Panc1 (cell line): Measurements from ENCODE around the gene TTC28. TPM values are rescaled to one million over a fixed set of nuclear protein-coding genes. Genes with fewer than 3 reads are reported as not detected.

Experiments
- ATAC-seq: fragments of 200-7000 bp; cut with Tn5 transposase; 2 replicates; pipeline ENCODE4 v1.9.1; 2020; ENCODE audit warnings: mild to moderate bottlenecking, moderate library complexity
- BruUV-seq: library from RNA; stranded (reverse); fragments of 400-500 nt; replicated peaks from 2 replicates; lab custom pipeline; 2021; lab: Mats Ljungman, UMichigan
- CTCF ChIA-PET: fragments of 300-600 bp; sonication (Branson Sonifier 250); formaldehyde crosslinking; loops from one replicate; lab custom pipeline; 2022; ENCODE audit warnings: antibody characterized with exemption; lab: Charles Lee
- POLR2A ChIA-PET: fragments of 300-600 bp; sonication (Branson Sonifier 250); formaldehyde crosslinking; loops from one replicate; lab custom pipeline; 2022; ENCODE audit warnings: antibody characterized with exemption; lab: Charles Lee
- DNase-seq: peaks from one replicate; pipeline ENCODE4 v3.0.0-alpha.2; 2010; ENCODE audit warnings: low read depth, low spot score
- H3K27ac ChIP-seq: 2 replicates; pipeline ENCODE4 v1.5.1; 2011; ENCODE audit warnings: mild to moderate bottlenecking, low read length, inconsistent platforms
- H3K27me3 ChIP-seq: fragments of 200-500 bp; sonication (Bioruptor generic); 2 replicates; pipeline ENCODE4 v1.6.0; 2014; ENCODE audit warnings: low read length, inconsistent platforms; ENCODE audit not compliant: control insufficient read depth, insufficient read depth
- H3K36me3 ChIP-seq: fragments of 200-500 bp; sonication (Bioruptor generic); 2 replicates; pipeline ENCODE4 v1.5.1; 2014; ENCODE audit warnings: inconsistent platforms, mild to moderate bottlenecking, low read length, moderate library complexity; ENCODE audit not compliant: control insufficient read depth, insufficient read depth
- H3K4me1 ChIP-seq: 2 replicates; pipeline ENCODE4 v1.5.1; 2011; ENCODE audit warnings: inconsistent platforms, mild to moderate bottlenecking, low read length, moderate library complexity; ENCODE audit not compliant: control insufficient read depth, insufficient read depth
- H3K4me3 ChIP-seq, 2 experiments: 2 replicates each; pipeline ENCODE4 v1.5.1; 2011 to 2012; ENCODE audit warnings: low read depth in 2 of 2, low read length in 2 of 2, mild to moderate bottlenecking in 2 of 2, inconsistent platforms in 1 of 2, moderate library complexity in 1 of 2
- H3K9me3 ChIP-seq: fragments of 200-500 bp; sonication (Bioruptor generic); 2 replicates; pipeline ENCODE4 v1.5.1; 2014; ENCODE audit warnings: low read depth, mild to moderate bottlenecking, inconsistent platforms, low read length, moderate library complexity; ENCODE audit not compliant: control insufficient read depth, insufficient read depth
- POLR2AphosphoS5 ChIP-seq: IDR thresholded peaks from 2 replicates; pipeline ENCODE4 v1.6.1; 2012; ENCODE audit warnings: mild to moderate bottlenecking, low read depth, low read length, moderate library complexity
- SIN3A ChIP-seq: IDR thresholded peaks from 2 replicates; pipeline ENCODE4 v1.6.1; 2012; ENCODE audit warnings: low read depth, mild to moderate bottlenecking, low read length, moderate library complexity, borderline replicate concordance; ENCODE audit not compliant: insufficient read depth
- TCF7L2 ChIP-seq: IDR thresholded peaks from 2 replicates; pipeline ENCODE4 v1.6.1; 2011; ENCODE audit warnings: mild to moderate bottlenecking, low read depth, low read length, inconsistent platforms
- in situ Hi-C: cut with HindIII; loops from 2 replicates; pipeline ENCODE4 v1.10.0; 2016; ENCODE audit warnings: low sequenced_read_pairs, low pct_unique_long_range_greater_than_20kb
- intact Hi-C: fragments of 100-400 bp; cut with micrococcal nuclease; formaldehyde crosslinking; loops from one replicate; pipeline ENCODE4 v1.10.0; 2022; ENCODE audit not compliant: unreplicated experiment
- total RNA-seq: library from RNA; stranded (reverse); gene quantifications from one replicate; pipeline ENCODE4 v1.2.1, GENCODE V29; 2021; ENCODE audit not compliant: unreplicated experiment
- TF ChIP-seq, protein P1 (sequence below): fragments of 450-650 bp; IDR thresholded peaks from 2 replicates; pipeline ENCODE4 v1.5.1; 2017; ENCODE audit warnings: mild to moderate bottlenecking
- TF ChIP-seq, protein P2 (sequence below), 2 experiments: IDR thresholded peaks; 2 replicates each; pipeline ENCODE4 v1.6.1; 2011 to 2012; ENCODE audit warnings: low read depth in 2 of 2, control low read depth in 1 of 2, low read length in 1 of 2, mild to moderate bottlenecking in 1 of 2, moderate library complexity in 1 of 2; ENCODE audit not compliant: insufficient read depth in 1 of 2

Gene TTC28
- total RNA-seq, 1 experiment from 2014 or later: 24.8 TPM

DNA sequence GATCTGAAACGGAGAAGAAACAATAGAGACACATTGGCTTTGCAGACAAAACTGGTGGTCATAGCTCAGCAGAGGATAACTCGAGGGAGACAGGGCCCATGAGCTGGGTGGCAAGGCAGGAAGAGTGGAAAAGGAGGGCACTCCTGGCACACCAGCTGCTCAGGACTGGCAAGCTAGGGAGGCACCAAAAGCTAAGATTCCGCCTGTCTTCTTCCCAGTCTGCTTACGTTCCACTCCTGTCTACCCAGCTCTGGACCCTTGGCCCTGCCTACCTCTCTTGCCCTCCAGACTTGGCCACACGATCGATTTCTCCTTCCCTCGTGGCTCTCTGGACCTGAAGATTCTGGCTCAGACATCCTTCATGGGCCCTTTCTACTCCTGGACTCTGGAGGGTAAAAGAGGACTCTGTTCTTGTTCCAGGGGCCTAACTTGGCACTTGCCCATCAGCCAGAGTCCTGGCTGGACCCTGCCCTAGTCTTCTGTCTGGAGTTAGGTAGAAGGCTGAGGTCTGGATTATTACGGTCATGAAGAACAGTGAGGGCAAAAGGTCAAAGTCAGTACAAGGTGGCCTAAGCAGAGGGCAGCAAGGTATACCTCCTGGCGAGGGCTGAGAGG is 645.4 kb downstream of the TTC28 start:
- Histone ChIP-seq H3K36me3 (no peaks in the 10 kb centered on the region), H3K27me3 (no peaks in the 10 kb centered on the region), H3K4me1 (no peaks in the 10 kb centered on the region), H3K27ac (no peak overlapping the region), H3K4me3 (no peak overlapping the region), H3K9me3 (no peaks in the 10 kb centered on the region)
- TF ChIP-seq SIN3A (no peak), TCF7L2 (no peak), POLR2AphosphoS5 (no peak)
- TF ChIP-seq, protein P1, sequence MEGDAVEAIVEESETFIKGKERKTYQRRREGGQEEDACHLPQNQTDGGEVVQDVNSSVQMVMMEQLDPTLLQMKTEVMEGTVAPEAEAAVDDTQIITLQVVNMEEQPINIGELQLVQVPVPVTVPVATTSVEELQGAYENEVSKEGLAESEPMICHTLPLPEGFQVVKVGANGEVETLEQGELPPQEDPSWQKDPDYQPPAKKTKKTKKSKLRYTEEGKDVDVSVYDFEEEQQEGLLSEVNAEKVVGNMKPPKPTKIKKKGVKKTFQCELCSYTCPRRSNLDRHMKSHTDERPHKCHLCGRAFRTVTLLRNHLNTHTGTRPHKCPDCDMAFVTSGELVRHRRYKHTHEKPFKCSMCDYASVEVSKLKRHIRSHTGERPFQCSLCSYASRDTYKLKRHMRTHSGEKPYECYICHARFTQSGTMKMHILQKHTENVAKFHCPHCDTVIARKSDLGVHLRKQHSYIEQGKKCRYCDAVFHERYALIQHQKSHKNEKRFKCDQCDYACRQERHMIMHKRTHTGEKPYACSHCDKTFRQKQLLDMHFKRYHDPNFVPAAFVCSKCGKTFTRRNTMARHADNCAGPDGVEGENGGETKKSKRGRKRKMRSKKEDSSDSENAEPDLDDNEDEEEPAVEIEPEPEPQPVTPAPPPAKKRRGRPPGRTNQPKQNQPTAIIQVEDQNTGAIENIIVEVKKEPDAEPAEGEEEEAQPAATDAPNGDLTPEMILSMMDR: no peak
- TF ChIP-seq, protein P2, sequence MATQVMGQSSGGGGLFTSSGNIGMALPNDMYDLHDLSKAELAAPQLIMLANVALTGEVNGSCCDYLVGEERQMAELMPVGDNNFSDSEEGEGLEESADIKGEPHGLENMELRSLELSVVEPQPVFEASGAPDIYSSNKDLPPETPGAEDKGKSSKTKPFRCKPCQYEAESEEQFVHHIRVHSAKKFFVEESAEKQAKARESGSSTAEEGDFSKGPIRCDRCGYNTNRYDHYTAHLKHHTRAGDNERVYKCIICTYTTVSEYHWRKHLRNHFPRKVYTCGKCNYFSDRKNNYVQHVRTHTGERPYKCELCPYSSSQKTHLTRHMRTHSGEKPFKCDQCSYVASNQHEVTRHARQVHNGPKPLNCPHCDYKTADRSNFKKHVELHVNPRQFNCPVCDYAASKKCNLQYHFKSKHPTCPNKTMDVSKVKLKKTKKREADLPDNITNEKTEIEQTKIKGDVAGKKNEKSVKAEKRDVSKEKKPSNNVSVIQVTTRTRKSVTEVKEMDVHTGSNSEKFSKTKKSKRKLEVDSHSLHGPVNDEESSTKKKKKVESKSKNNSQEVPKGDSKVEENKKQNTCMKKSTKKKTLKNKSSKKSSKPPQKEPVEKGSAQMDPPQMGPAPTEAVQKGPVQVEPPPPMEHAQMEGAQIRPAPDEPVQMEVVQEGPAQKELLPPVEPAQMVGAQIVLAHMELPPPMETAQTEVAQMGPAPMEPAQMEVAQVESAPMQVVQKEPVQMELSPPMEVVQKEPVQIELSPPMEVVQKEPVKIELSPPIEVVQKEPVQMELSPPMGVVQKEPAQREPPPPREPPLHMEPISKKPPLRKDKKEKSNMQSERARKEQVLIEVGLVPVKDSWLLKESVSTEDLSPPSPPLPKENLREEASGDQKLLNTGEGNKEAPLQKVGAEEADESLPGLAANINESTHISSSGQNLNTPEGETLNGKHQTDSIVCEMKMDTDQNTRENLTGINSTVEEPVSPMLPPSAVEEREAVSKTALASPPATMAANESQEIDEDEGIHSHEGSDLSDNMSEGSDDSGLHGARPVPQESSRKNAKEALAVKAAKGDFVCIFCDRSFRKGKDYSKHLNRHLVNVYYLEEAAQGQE (IDR thresholded peaks at IDR 0.05; ENCODE audit: insufficient read depth in 1 of 2, low read depth in 2 of 2, low read length in 1 of 2): no peak
- in situ Hi-C loops (no loop called here), intact Hi-C loops (no loop called here)
- ChIA-PET CTCF (no interaction called here), POLR2A (no interaction called here)
- DNase-seq: no peak
- ATAC-seq: no peak
- no TSS peak for BruUV-seq

DNA sequence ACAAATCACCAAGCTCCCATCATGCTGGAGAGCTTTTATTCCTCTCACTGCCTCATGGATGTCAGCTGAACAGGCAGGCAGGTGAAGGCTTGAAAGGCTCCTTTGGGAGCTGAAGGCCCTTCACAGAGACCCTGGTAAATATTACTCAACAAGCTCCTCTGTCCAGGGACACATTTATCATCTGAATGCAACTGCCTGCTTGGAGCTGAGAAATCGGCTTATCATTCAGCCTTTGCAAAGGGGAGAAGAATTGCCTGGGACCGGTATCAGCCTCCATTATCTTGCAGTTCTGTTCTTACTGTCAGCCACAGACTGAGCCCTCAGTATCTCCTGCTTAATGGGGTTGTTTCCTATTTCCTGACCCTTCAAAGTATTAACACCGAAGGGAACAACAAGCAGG is 646.8 kb downstream of the TTC28 start:
- TF ChIP-seq POLR2AphosphoS5 (no peak), TCF7L2 (no peak), SIN3A (no peak)
- TF ChIP-seq, protein P2 (IDR thresholded peaks at IDR 0.05; ENCODE audit: insufficient read depth in 1 of 2, low read depth in 2 of 2, low read length in 1 of 2): no peak
- TF ChIP-seq, protein P1: no peak
- in situ Hi-C loops: no loop called here
- H3K27ac ChIP-seq: no peak overlapping the region
- intact Hi-C loops: no loop called here
- no peak for ATAC-seq
- H3K36me3 ChIP-seq: no peaks in the 10 kb centered on the region
- BruUV-seq: no TSS peak
- no peaks in the 10 kb centered on the region for H3K27me3 ChIP-seq
- DNase-seq: no peak
- H3K9me3 ChIP-seq: no peaks in the 10 kb centered on the region
- POLR2A ChIA-PET: no interaction called here
- no peaks in the 10 kb centered on the region for H3K4me1 ChIP-seq
- no peak overlapping the region for H3K4me3 ChIP-seq
- CTCF ChIA-PET: no interaction called here
